Nephron progenitor cell (in vitro differentiated cells): ENCODE data around the gene SLC33A1.

ENCODE experiments used
- DNase-seq: peaks from one replicate; pipeline ENCODE4 v3.0.0; 2021
- H3K27ac Mint-ChIP-seq: 2 replicates; pipeline ENCODE4 v1.8.0; 2021; ENCODE audit warnings: mild to moderate bottlenecking, moderate library complexity, mixed read lengths
- H3K27me3 Mint-ChIP-seq: 2 replicates; pipeline ENCODE4 v1.8.0; 2021; ENCODE audit warnings: mild to moderate bottlenecking, low read depth, mixed read lengths; ENCODE audit not compliant: poor library complexity
- H3K36me3 Mint-ChIP-seq: 2 replicates; pipeline ENCODE4 v1.8.0; 2021; ENCODE audit warnings: low read depth, mixed read lengths
- H3K4me1 Mint-ChIP-seq: 2 replicates; pipeline ENCODE4 v1.8.0; 2021; ENCODE audit warnings: mixed read lengths
- H3K4me3 Mint-ChIP-seq: 2 replicates; pipeline ENCODE4 v1.8.0; 2021; ENCODE audit warnings: mild to moderate bottlenecking, moderate library complexity, mixed read lengths
- H3K9me3 Mint-ChIP-seq: 2 replicates; pipeline ENCODE4 v1.8.0; 2021; ENCODE audit warnings: mild to moderate bottlenecking, moderate library complexity, mixed read lengths
- TF ChIP-seq, protein P1 (sequence below): fragments of 200-600 bp; sonication (generic); IDR thresholded peaks from 2 replicates; pipeline ENCODE4 v1.5.0; 2021; ENCODE audit warnings: antibody characterized with exemption

The SLC33A1 gene

DNA sequence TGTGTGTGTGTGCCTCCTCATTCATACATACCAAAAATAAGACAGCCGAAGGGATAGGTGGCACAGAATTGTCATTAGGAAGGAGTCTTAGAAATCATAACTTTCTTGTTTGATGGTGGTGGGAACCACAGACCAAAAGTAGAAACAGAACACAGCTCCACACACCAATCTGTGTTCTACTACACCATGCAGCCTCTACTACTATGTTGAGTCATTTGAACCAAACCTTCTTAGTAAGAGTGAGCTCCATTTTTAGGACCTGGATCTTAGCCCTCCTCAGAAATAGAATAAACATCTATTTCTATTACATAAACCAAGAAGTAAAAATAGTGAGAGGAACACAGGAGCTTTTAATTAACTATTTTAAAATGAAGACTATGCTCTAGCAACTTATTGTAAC is 81.4 kb downstream of the SLC33A1 start:
- H3K4me3 Mint-ChIP-seq: no peak overlapping the region
- no peak for DNase-seq
- H3K4me1 Mint-ChIP-seq: no peaks in the 10 kb centered on the region
- H3K27ac Mint-ChIP-seq: no peak overlapping the region
- TF ChIP-seq, protein P1, sequence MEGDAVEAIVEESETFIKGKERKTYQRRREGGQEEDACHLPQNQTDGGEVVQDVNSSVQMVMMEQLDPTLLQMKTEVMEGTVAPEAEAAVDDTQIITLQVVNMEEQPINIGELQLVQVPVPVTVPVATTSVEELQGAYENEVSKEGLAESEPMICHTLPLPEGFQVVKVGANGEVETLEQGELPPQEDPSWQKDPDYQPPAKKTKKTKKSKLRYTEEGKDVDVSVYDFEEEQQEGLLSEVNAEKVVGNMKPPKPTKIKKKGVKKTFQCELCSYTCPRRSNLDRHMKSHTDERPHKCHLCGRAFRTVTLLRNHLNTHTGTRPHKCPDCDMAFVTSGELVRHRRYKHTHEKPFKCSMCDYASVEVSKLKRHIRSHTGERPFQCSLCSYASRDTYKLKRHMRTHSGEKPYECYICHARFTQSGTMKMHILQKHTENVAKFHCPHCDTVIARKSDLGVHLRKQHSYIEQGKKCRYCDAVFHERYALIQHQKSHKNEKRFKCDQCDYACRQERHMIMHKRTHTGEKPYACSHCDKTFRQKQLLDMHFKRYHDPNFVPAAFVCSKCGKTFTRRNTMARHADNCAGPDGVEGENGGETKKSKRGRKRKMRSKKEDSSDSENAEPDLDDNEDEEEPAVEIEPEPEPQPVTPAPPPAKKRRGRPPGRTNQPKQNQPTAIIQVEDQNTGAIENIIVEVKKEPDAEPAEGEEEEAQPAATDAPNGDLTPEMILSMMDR: no peak
- H3K27me3 Mint-ChIP-seq: no peaks in the 10 kb centered on the region
- H3K36me3 Mint-ChIP-seq: peaks cover 49% of the 10 kb centered on the region
- H3K9me3 Mint-ChIP-seq: peaks cover 12% of the 10 kb centered on the region

DNA sequence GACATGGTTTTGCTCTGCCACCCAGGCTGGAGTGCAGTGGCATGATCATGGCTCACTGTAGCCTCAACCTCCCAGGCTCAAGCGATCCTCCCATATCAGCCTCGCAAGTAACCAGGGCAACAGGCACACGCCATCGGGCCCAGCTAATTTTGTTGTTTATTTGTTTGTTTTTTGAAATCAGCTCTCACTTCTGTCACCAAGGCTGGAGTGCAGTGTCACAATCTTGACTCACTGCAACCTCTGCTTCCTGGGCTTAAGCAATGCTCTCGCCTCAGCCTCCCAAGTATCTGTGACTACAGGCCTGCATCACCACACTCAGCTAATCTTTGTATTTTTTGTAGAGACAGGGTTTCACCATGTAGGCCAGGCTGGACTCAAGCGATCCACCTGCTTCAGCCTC is 83.1 kb downstream of the SLC33A1 start:
- H3K4me1 Mint-ChIP-seq: no peaks in the 10 kb centered on the region
- peaks cover 12% of the 10 kb centered on the region for H3K9me3 Mint-ChIP-seq
- no peak overlapping the region for H3K27ac Mint-ChIP-seq
- DNase-seq: no peak
- TF ChIP-seq, protein P1: no peak
- peaks cover 41% of the 10 kb centered on the region for H3K36me3 Mint-ChIP-seq
- no peak overlapping the region for H3K4me3 Mint-ChIP-seq
- H3K27me3 Mint-ChIP-seq: no peaks in the 10 kb centered on the region
